HepG2 (cell line): Measurements from ENCODE around the gene PAIP1. TPM values are rescaled to one million over a fixed set of nuclear protein-coding genes. Genes with fewer than 3 reads are reported as not detected.

Experiments
- ATAC-seq: fragments of 200-7000 bp; cut with Tn5 transposase; 3 replicates; pipeline ENCODE4 v1.9.1; 2020; ENCODE audit warnings: mild to moderate bottlenecking, moderate library complexity
- BruUV-seq: library from RNA; stranded (reverse); fragments of 400-500 nt; replicated peaks from 2 replicates; lab custom pipeline; 2021; lab: Mats Ljungman, UMichigan
- CTCF ChIA-PET: fragments of 300-600 bp; formaldehyde crosslinking; extraction: SDS; loops from one replicate; lab custom pipeline; 2021; ENCODE audit warnings: low total read pairs, inconsistent platforms, low intra/inter-chr PET ratio; lab: Yijun Ruan, JAX
- POLR2A ChIA-PET: fragments of 350-600 bp; sonication (Branson Sonifier 250); formaldehyde crosslinking; loops from one replicate; lab custom pipeline; 2020; ENCODE audit warnings: antibody characterized with exemption, inconsistent platforms; lab: Yijun Ruan, JAX
- DNase-seq: peaks from one replicate; pipeline ENCODE4 v3.0.0-alpha.2; 2015; ENCODE audit warnings: low spot score
- FAIRE-seq: peaks from 3 replicates; lab custom pipeline; 2011; peaks lifted over from hg19 to GRCh38; lab: Jason Lieb, UNC
- H2AFZ ChIP-seq: one replicate; pipeline ENCODE4 v1.6.1; 2011; ENCODE audit warnings: low read length, inconsistent platforms
- H3K27ac ChIP-seq: fragments of 300-600 bp; 3 replicates; pipeline ENCODE4 v1.8.0; 2011; ENCODE audit warnings: mixed run types, mild to moderate bottlenecking, mixed read lengths, low read length, inconsistent platforms; ENCODE audit not compliant: insufficient read depth; ENCODE audit errors: extremely low read length
- H3K27me3 ChIP-seq, 2 experiments: fragments of 200-600 bp in 1 of 2; 2 replicates in 1 of 2; 3 replicates in 1 of 2; pipeline versions ENCODE4 v1.6.0 to v1.8.0; 2011; ENCODE audit warnings: low read length in 2 of 2, mild to moderate bottlenecking in 2 of 2, moderate library complexity in 2 of 2, inconsistent platforms in 1 of 2; ENCODE audit not compliant: insufficient read depth in 2 of 2, control insufficient read depth in 1 of 2
- H3K36me3 ChIP-seq, 2 experiments: fragments of 200-600 bp in 1 of 2; replicated peaks in 1 of 2; 2 replicates in 1 of 2; 3 replicates in 1 of 2; pipeline versions ENCODE4 v1.5.1 to v1.8.0; 2011; ENCODE audit warnings: low read length in 2 of 2, inconsistent platforms in 1 of 2; ENCODE audit not compliant: insufficient read depth in 2 of 2, control insufficient read depth in 1 of 2
- H3K4me1 ChIP-seq: 2 replicates; pipeline ENCODE4 v1.5.1; 2012; ENCODE audit warnings: low read length, inconsistent platforms; ENCODE audit not compliant: insufficient read depth
- H3K4me2 ChIP-seq: 2 replicates; pipeline ENCODE4 v1.6.0; 2011; ENCODE audit warnings: low read depth, low read length, inconsistent platforms
- H3K4me3 ChIP-seq, 3 experiments: fragments of 200-600 bp in 1 of 3; sonication (generic), shearing (Covaris generic) in 1 of 3; replicated peaks in 1 of 3; 2 replicates each; pipeline ENCODE4 v1.5.1; 2011 to 2016; ENCODE audit warnings: low read length in 3 of 3, inconsistent platforms in 2 of 3, low read depth in 2 of 3, mild to moderate bottlenecking in 2 of 3, control low read depth in 1 of 3, mixed read lengths in 1 of 3; ENCODE audit not compliant: insufficient read depth in 1 of 3
- H3K79me2 ChIP-seq: one replicate; pipeline ENCODE4 v1.6.1; 2011; ENCODE audit warnings: low read length, inconsistent platforms; ENCODE audit not compliant: insufficient read depth
- H3K9ac ChIP-seq: 2 replicates; pipeline ENCODE4 v1.6.0; 2011; ENCODE audit warnings: mild to moderate bottlenecking, low read depth, low read length, inconsistent platforms; ENCODE audit not compliant: insufficient read depth
- H3K9me3 ChIP-seq: 2 replicates; pipeline ENCODE4 v1.5.1; 2012; ENCODE audit warnings: mild to moderate bottlenecking, low read length
- H4K20me1 ChIP-seq: 2 replicates; pipeline ENCODE4 v1.6.0; 2011; ENCODE audit warnings: inconsistent platforms, mild to moderate bottlenecking, low read length, moderate library complexity; ENCODE audit not compliant: insufficient read depth
- ETV5 ChIP-seq: IDR thresholded peaks from 2 replicates; pipeline ENCODE4 v1.6.1; 2018; ENCODE audit warnings: missing biosample characterization, missing genetic modification reagents, inconsistent platforms, borderline replicate concordance
- GTF2F1 ChIP-seq: fragments of 150-350 bp; IDR thresholded peaks from 2 replicates; pipeline ENCODE4 v1.6.1; 2014; ENCODE audit warnings: low read length
- HNRNPK ChIP-seq: fragments of 200-400 bp; formaldehyde crosslinking; IDR thresholded peaks from 2 replicates; pipeline ENCODE4 v1.6.1; 2018; ENCODE audit warnings: low read length, low read depth, moderate library complexity, mild to moderate bottlenecking; ENCODE audit not compliant: poor library complexity, severe bottlenecking
- MEF2D ChIP-seq: sonication (generic); formaldehyde crosslinking; IDR thresholded peaks from 2 replicates; pipeline ENCODE4 v1.5.1; 2020; ENCODE audit warnings: mild to moderate bottlenecking, missing genetic modification reagents
- MLLT10 ChIP-seq: sonication (generic); formaldehyde crosslinking; IDR thresholded peaks from 2 replicates; pipeline ENCODE4 v1.4.0; 2020; ENCODE audit warnings: missing genetic modification reagents
- RARG ChIP-seq: sonication (generic); formaldehyde crosslinking; IDR thresholded peaks from 2 replicates; pipeline ENCODE4 v1.4.0; 2020; ENCODE audit warnings: low read depth, mild to moderate bottlenecking, missing genetic modification reagents
- RFX1 ChIP-seq: fragments of 450-650 bp; IDR thresholded peaks from 2 replicates; pipeline ENCODE4 v1.6.1; 2017
- ZFY ChIP-seq: sonication (generic); formaldehyde crosslinking; IDR thresholded peaks from 2 replicates; pipeline ENCODE4 v1.4.0; 2020; ENCODE audit warnings: missing genetic modification reagents
- ZNF317 ChIP-seq: sonication (generic); formaldehyde crosslinking; IDR thresholded peaks from 2 replicates; pipeline ENCODE4 v1.5.0; 2020; ENCODE audit warnings: mild to moderate bottlenecking, missing genetic modification reagents
- WGBS: methylation state at CpG from one replicate; pipeline ENCODE4 v1.1.6; 2017; ENCODE audit warnings: low lambda C conversion rate; 5-methylcytosine and 5-hydroxymethylcytosine counted together
- in situ Hi-C: cut with HindIII; loops from 2 replicates; pipeline ENCODE4 v1.10.0; 2017; ENCODE audit warnings: low pct_unique_long_range_greater_than_20kb; ENCODE audit not compliant: extremely low pct_ligation_motif_present
- intact Hi-C: fragments of 100-400 bp; cut with micrococcal nuclease; formaldehyde crosslinking; loops from one replicate; pipeline ENCODE4 v1.10.0; 2022; ENCODE audit not compliant: unreplicated experiment
- polyA plus RNA-seq, 8 experiments: library from polyadenylated mRNA; depleted of rRNA in 3 of 8; stranded (reverse) in 7 of 8; unstranded in 1 of 8; fragments of >200 nt; fragmentation: Illumina TruSeq in 4 of 8; extraction: Trizol in 4 of 8; gene quantifications; 2 replicates each; pipeline versions ENCODE4 v1.2.1 to v1.2.3, GENCODE V29; 2011 to 2016; ENCODE audit warnings: low read depth in 4 of 8, missing spikeins in 1 of 8, mixed read lengths in 1 of 8; ENCODE audit not compliant: insufficient read depth in 1 of 8
- total RNA-seq, 5 experiments: library from RNA; depleted of rRNA; stranded (reverse); fragments of >200 nt; fragmentation: Illumina TruSeq; extraction: Trizol; gene quantifications; 2 replicates each; pipeline ENCODE4 v1.2.3, GENCODE V29; 2016; ENCODE audit warnings: low read depth in 1 of 5
- TF ChIP-seq, protein P1 (sequence below): sonication (generic); formaldehyde crosslinking; IDR thresholded peaks from 2 replicates; pipeline ENCODE4 v1.9.0; 2022; ENCODE audit warnings: missing genetic modification reagents, mild to moderate bottlenecking, borderline replicate concordance

Gene PAIP1
- total and polyA plus RNA-seq, 2 of the 13 experiments (the other 11 are each of a cell fraction or from before 2014, with no cell fraction given): 96.6 to 116 TPM

DNA sequence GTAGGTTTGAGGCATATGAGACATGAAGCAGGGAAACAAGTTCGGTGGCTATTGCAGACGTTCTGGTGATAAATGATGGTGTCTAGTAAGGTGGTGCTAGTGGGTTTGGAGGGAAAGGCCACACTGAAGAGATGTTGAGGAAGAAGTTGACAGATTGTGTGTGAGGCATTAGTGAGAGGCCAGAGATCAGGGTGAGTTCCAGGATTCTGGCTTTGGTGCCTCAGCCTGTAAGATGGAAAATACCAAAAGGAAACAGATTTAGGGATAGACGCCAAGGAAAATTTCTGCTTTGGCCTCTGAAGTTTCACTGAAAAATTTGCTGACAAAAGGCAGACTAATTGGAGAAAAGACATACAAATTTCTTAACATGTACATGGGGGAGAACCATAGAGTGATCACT is 6.4 kb upstream of the PAIP1 start:
- intact Hi-C loops (no loop called here), in situ Hi-C loops (no loop called here)
- Histone ChIP-seq H3K4me3 (no peak overlapping the region), H3K9ac (no peak overlapping the region), H3K9me3 (no peaks in the 10 kb centered on the region), H3K36me3 (no peaks in the 10 kb centered on the region), H3K4me2 (no peak overlapping the region), H4K20me1 (no peaks in the 10 kb centered on the region), H3K27me3 (no peaks in the 10 kb centered on the region; a peak in 1 of 5 replicates), H2AFZ (no peak overlapping the region), H3K4me1 (peaks cover 6% of the 10 kb centered on the region; the same call in 1 of the 2 replicates), H3K79me2 (no peaks in the 10 kb centered on the region), H3K27ac (no peak overlapping the region)
- ChIA-PET CTCF (no interaction called here), POLR2A (no interaction called here)
- DNase-seq (no peak), FAIRE-seq (no peak), ATAC-seq (no peak)
- BruUV-seq: no TSS peak
- TF ChIP-seq MEF2D (CRISPR knock-in tag): no peak
- no peak for TF ChIP-seq RFX1
- TF ChIP-seq, protein P1, sequence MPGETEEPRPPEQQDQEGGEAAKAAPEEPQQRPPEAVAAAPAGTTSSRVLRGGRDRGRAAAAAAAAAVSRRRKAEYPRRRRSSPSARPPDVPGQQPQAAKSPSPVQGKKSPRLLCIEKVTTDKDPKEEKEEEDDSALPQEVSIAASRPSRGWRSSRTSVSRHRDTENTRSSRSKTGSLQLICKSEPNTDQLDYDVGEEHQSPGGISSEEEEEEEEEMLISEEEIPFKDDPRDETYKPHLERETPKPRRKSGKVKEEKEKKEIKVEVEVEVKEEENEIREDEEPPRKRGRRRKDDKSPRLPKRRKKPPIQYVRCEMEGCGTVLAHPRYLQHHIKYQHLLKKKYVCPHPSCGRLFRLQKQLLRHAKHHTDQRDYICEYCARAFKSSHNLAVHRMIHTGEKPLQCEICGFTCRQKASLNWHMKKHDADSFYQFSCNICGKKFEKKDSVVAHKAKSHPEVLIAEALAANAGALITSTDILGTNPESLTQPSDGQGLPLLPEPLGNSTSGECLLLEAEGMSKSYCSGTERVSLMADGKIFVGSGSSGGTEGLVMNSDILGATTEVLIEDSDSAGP (CRISPR knock-in tag): no peak
- no peak for TF ChIP-seq ETV5 (CRISPR knock-in tag)
- TF ChIP-seq RARG (CRISPR knock-in tag): no peak
- no peak for TF ChIP-seq HNRNPK
- no peak for TF ChIP-seq ZFY
- no peak for TF ChIP-seq GTF2F1
- no peak for TF ChIP-seq MLLT10 (CRISPR knock-in tag)
- no peak for TF ChIP-seq ZNF317
- 36% methylated on average over 3 of the region's 3 CpGs for WGBS
